ENCODE measurements around the gene RNF31. TPM values are rescaled to one million over a fixed set of nuclear protein-coding genes. Genes with fewer than 3 reads are reported as not detected.

Gene RNF31
- total RNA-seq, 2 experiments from 2014 or later = 73.7 to 98.4 TPM

DNA sequence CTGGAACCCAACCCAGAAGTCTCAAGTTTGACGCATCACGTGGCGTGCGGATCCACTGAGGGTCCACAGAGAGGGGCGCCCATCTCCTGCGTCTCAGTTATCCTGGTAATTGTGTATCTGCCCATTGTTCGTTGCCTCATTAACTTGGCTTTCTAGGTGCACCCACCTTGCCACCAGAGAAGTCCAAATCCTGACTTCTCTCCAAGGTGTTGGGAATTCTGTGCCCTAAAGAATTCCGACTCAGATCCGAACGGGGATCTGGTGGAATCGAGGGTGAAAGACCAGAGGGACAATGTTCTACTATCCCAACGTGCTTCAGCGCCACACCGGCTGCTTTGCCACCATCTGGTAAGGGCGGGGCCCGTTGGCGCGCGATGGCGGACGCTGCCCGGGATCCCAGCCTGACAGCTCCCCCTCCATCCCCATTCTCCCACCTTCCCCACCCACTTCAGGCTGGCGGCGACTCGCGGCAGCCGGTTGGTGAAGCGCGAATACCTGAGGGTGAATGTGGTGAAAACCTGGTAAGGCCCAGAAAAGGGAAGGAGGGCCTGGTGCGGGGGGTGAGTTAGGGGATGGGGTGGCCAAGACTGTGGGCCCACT lies 25.1 kb downstream of the RNF31 start:
- ATAC-seq (no peak), DNase-seq (no peak)
- Mint-ChIP-seq H3K4me3 (peak overlapping the region; percentile 47), H3K9me3 (ENCODE audit: low read depth) (no peaks in the 10 kb centered on the region), H3K36me3 (ENCODE audit: low read depth) (peaks cover 46% of the 10 kb centered on the region), H3K27me3 (no peaks in the 10 kb centered on the region), H3K27ac (no peak overlapping the region), H3K4me1 (peaks cover 27% of the 10 kb centered on the region)
- ChIA-PET CTCF (interaction anchor here (1.4 to 2.8 kb wide), 2 partner anchors 12 to 15 kb away, joined by 4 to 10 read pairs; partner anchors contain the start of genes IPO4 and IRF9), POLR2A (interaction anchor here (1.3 to 1.4 kb wide), 2 partner anchors 10 to 11 kb away, joined by 4 to 5 read pairs; partner anchors contain the start of gene IRF9)
- intact Hi-C loops (cut with DNase I, micrococcal nuclease) = loop anchor here in 1 of 2 experiments (2.0 kb wide), 1 partner anchor 16 kb away; the partner anchor contains the start of gene IPO4

DNA sequence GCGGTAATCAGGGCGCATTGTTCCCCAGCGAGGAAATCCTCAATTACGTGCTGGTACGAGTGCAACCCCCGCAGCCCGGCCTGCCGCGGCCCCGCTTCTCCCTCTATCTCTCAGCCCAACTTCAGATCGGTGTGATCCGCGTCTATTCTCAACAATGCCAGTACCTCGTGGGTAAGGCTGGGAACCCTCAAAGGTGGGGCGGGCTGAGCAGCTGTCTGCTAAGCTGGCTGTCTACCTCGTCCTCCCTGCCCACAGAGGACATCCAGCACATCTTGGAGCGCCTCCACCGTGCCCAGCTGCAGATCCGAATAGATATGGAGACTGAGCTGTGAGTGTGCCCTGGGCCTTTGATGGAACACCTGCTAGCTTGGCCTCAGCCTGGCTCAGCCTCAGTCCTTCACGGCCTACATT lies 25.6 kb downstream of the RNF31 start:
- H3K4me1 Mint-ChIP-seq = peaks cover 24% of the 10 kb centered on the region
- H3K9me3 Mint-ChIP-seq (ENCODE audit: low read depth) = no peaks in the 10 kb centered on the region
- no peak for DNase-seq
- H3K36me3 Mint-ChIP-seq (ENCODE audit: low read depth) = peaks cover 44% of the 10 kb centered on the region
- no peak overlapping the region for H3K27ac Mint-ChIP-seq
- ChIA-PET CTCF (interaction anchor here (0.9 to 2.8 kb wide), 3 partner anchors 12 to 82 kb away, joined by 3 to 10 read pairs (median 4); partner anchors contain the start of genes IPO4 and IRF9), POLR2A (interaction anchor here (1.1 to 1.4 kb wide), 3 partner anchors 8 to 12 kb away, joined by 3 to 5 read pairs (median 4); partner anchors contain the start of gene IRF9)
- H3K4me3 Mint-ChIP-seq = no peak overlapping the region
- H3K27me3 Mint-ChIP-seq = no peaks in the 10 kb centered on the region
- no peak for ATAC-seq
- intact Hi-C loops (cut with DNase I, micrococcal nuclease) = loop anchor here in 1 of 2 experiments (2.0 kb wide), 1 partner anchor 16 kb away; the partner anchor contains the start of gene IPO4

DNA sequence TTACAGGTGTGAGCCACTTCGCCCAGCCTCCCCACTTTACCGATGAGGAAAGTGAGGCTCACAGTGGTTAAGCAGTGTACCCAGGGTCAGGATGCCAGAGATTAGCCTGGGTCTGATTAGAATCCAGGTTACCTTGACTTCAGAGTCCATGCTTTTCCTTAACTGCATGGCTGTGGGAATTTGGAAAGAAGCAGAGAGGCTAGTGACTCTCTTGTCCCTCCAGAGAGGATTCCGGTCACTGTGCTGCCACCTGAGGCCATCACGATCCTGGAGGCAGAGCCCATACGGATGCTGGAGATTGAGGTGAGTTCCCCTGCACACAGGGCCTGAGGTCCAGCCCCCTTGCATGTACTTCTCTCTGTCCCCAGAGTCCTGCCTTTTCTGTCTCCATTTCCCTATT lies 29.3 kb downstream of the RNF31 start:
- no peak overlapping the region for H3K27ac Mint-ChIP-seq
- POLR2A ChIA-PET = no interaction called here
- ATAC-seq = no peak

DNA sequence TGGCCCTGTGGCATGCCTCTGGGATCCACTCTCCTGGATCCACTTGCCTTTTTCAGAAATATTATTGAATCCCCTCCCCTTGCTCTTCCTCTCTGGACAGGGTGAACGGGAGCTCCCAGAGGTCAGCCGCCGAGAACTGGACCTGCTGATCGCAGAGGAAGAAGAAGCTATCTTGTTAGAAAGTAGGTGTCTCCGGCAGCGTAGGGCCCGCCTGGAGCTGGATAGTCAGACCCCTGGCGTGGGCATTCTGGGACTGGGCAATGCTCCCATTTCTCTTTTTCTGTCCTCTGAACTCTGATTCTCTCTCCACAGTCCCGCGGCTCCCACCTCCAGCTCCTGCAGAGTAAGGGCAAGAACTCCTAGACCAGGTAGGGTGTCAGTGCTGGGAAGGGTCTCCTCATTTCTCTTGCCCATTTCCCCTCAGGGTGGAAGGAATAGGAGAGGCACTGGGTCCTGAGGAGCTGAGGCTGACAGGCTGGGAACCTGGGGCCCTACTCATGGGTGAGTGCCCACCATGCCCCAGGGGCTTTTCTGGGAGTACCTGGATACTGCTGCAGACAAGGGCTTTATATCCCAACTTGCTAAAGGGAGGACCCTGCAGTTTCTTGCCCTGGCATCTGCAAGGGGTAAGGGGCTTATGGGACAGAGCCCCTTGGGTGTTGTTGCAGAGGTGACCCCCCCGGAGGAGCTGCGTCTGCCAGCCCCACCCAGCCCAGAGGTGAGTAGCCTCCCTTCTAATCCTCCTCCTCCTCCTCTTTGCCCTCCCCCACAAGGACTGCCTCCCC lies 29.9 kb downstream of the RNF31 start:
- peaks cover 38% of the 10 kb centered on the region for H3K36me3 Mint-ChIP-seq (ENCODE audit: low read depth)
- peaks cover 1% of the 10 kb centered on the region for H3K4me1 Mint-ChIP-seq
- ATAC-seq (no peak), DNase-seq (no peak)
- no peak overlapping the region for H3K4me3 Mint-ChIP-seq
- intact Hi-C loops (cut with DNase I, micrococcal nuclease) = no loop called here
- ChIA-PET CTCF (interaction anchor here (1.3 kb wide), 1 partner anchor 12 kb away, joined by 3 read pairs; no protein-coding TSS in a partner anchor), POLR2A (interaction anchor here (2.8 kb wide), 1 partner anchor 9 kb away, joined by 12 read pairs; no protein-coding TSS in a partner anchor)
- no peaks in the 10 kb centered on the region for H3K27me3 Mint-ChIP-seq
- H3K27ac Mint-ChIP-seq = no peak overlapping the region
- H3K9me3 Mint-ChIP-seq (ENCODE audit: low read depth) = no peaks in the 10 kb centered on the region

More for the DNA sequence above, 29.3 kb downstream of the RNF31 start:
- intact Hi-C loops (cut with DNase I, micrococcal nuclease) = no loop called here
- Mint-ChIP-seq H3K4me1 (peaks cover 5% of the 10 kb centered on the region), H3K9me3 (ENCODE audit: low read depth) (no peaks in the 10 kb centered on the region), H3K4me3 (no peak overlapping the region), H3K36me3 (ENCODE audit: low read depth) (peaks cover 36% of the 10 kb centered on the region), H3K27me3 (no peaks in the 10 kb centered on the region)
- CTCF ChIA-PET = interaction anchor here (1.1 to 1.3 kb wide), 2 partner anchors 12 to 16 kb away, joined by 3 read pairs; no protein-coding TSS in a partner anchor
- no peak for DNase-seq

DNA sequence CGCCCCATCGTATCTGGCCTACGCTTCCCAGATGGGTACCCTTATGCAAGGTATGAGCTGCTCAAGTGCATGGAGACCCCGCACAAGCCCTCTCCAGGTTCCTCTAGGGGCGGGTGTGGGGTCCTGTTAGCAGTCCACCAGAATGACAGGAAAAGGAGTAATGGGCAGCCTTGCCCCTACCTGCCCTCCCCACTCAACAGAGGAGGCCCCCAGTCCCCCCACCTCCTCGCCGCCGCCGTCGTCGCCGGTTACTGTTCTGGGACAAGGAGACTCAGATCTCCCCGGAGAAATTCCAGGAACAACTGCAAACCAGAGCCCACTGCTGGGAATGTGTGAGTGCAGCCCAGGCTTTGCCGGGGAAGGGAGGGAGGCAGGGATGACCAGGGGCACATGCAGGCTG lies 30.6 kb downstream of the RNF31 start:
- H3K27ac Mint-ChIP-seq = no peak overlapping the region
- no peaks in the 10 kb centered on the region for H3K4me1 Mint-ChIP-seq
- ATAC-seq = no peak
- POLR2A ChIA-PET = interaction anchor here (1.2 to 2.8 kb wide), 2 partner anchors 9 to 15 kb away, joined by 3 to 12 read pairs; no protein-coding TSS in a partner anchor
- intact Hi-C loops (cut with DNase I, micrococcal nuclease) = no loop called here
- H3K27me3 Mint-ChIP-seq = no peaks in the 10 kb centered on the region
- no peak overlapping the region for H3K4me3 Mint-ChIP-seq
- peaks cover 40% of the 10 kb centered on the region for H3K36me3 Mint-ChIP-seq (ENCODE audit: low read depth)
- CTCF ChIA-PET = no interaction called here
- DNase-seq = no peak
- H3K9me3 Mint-ChIP-seq (ENCODE audit: low read depth) = no peaks in the 10 kb centered on the region

DNA sequence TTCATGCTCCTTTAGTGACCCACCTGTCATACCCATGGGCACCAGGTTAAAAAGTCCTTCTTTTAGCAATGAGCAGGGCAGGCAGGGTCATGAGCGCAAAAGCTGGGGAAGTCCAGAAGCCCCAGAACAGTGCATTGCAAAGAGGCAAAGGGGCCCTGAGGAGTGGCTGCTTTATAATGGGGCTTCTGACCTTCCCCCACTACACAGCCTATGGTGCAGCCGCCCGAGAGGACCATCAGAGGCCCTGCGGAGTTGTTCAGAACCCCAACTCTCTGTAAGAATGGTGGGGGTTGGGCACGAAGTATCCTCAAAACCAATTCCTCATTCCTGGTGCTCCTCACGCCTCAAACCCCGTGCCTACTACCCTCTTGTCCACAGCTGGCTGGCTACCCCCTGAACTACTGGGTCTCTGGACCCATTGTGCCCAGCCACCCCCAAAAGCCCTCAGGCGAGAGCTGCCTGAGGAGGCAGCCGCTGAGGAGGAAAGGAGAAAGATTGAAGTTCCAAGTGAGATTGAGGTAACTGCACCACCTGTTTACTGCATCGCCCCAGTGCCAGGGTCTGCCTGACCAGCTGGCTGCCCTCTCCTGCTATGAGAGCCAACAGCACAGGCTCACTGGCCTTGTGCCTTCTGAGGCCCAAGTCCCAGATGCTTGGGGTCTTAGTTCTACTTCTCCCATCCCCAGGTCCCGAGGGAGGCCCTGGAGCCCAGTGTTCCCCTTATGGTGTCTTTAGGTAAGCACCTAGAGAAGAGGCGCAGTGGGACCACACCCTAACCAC lies 31.3 kb downstream of the RNF31 start:
- no peaks in the 10 kb centered on the region for H3K27me3 Mint-ChIP-seq
- H3K9me3 Mint-ChIP-seq (ENCODE audit: low read depth) = no peaks in the 10 kb centered on the region
- no peak overlapping the region for H3K4me3 Mint-ChIP-seq
- ChIA-PET CTCF (interaction anchor here (0.7 kb wide), 1 partner anchor 118 kb away, joined by 3 read pairs; no protein-coding TSS in a partner anchor), POLR2A (interaction anchor here (1.2 to 2.8 kb wide), 2 partner anchors 10 to 16 kb away, joined by 3 to 12 read pairs; no protein-coding TSS in a partner anchor)
- DNase-seq (no peak), ATAC-seq (no peak)
- peaks cover 40% of the 10 kb centered on the region for H3K36me3 Mint-ChIP-seq (ENCODE audit: low read depth)
- intact Hi-C loops (cut with DNase I, micrococcal nuclease) = no loop called here
- peak overlapping the region; percentile 25 for H3K27ac Mint-ChIP-seq
- H3K4me1 Mint-ChIP-seq = no peaks in the 10 kb centered on the region

DNA sequence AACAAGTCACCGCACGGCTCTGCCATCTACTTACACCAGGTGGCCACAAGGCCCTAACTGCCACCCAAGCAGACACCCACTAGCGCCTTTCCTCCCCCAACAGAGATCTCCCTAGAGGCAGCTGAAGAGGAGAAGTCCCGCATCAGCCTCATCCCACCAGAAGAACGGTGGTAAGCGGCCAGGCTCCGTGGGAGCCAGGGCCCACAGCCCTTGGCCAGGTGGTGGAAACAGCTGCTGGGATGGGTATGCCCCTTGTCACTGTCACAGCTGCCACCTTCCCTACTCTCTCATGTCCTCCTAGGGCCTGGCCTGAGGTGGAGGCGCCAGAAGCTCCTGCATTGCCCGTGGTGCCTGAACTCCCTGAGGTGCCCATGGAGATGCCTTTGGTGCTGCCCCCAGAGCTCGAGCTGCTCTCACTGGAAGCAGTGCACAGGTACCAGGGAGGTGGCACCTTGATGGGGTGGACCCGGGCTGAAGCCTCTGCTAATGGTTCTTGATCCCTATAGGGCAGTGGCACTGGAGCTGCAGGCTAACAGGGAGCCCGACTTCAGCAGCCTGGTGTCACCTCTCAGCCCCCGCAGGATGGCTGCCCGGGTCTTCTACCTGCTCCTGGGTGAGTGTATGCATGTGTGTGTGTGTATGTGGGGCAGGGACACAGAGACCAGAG lies 32.1 kb downstream of the RNF31 start:
- POLR2A ChIA-PET = interaction anchor here (1.2 to 2.8 kb wide), 2 partner anchors 11 to 17 kb away, joined by 3 to 12 read pairs; no protein-coding TSS in a partner anchor
- ATAC-seq (no peak), DNase-seq (no peak)
- CTCF ChIA-PET = interaction anchor here (0.7 to 1.3 kb wide), 3 partner anchors 19 to 117 kb away, joined by 3 to 6 read pairs (median 3); partner anchors contain the start of genes IRF9 and TINF2
- no peaks in the 10 kb centered on the region for H3K9me3 Mint-ChIP-seq (ENCODE audit: low read depth)
- H3K4me3 Mint-ChIP-seq = no peak overlapping the region
- peaks cover 37% of the 10 kb centered on the region for H3K36me3 Mint-ChIP-seq (ENCODE audit: low read depth)
- no peaks in the 10 kb centered on the region for H3K4me1 Mint-ChIP-seq
- H3K27me3 Mint-ChIP-seq = no peaks in the 10 kb centered on the region
- H3K27ac Mint-ChIP-seq = peak overlapping the region; percentile 25
- intact Hi-C loops (cut with DNase I, micrococcal nuclease) = no loop called here

DNA sequence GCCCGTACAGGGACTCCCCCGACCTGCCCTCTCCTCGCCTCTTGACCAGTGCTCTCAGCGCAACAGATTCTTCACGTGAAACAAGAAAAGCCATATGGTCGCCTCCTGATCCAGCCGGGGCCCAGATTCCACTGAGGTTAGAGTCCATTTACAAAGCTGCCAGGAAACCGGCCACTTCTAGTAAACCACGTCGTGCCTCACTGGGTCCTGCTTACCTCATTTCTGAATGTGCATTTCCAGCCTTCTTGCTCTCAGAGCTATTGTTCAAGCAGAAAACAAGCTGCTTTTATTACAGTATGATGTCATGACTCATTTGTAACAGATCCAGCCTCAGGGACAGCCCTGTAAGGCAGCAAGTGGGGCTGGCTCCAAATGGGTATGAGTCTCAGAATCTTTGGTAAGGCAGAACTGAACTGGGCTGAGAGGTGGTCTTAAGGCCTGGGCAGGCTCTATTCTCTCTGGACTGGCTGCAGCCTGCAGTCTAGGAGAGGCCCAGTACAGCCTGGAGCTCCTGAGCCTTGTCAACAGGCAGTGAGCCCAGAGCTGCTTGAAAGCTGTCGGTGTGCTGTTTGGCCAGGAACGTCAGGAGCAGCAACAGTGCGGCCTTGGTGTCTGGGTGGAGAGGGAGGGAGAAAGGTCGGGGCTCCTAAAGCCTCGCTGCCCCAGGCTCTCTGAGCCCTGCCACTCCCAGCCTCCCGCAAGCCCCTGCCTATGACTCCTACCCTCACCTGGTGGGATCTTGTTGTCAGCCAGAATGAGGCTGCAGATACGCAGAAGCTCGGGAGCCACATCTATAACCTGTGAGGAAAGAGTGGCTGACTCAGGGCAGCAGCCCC lies 32.9 kb downstream of the RNF31 start:
- Mint-ChIP-seq H3K27ac (no peak overlapping the region), H3K4me1 (no peaks in the 10 kb centered on the region), H3K4me3 (no peak overlapping the region), H3K36me3 (ENCODE audit: low read depth) (peaks cover 37% of the 10 kb centered on the region), H3K9me3 (ENCODE audit: low read depth) (no peaks in the 10 kb centered on the region), H3K27me3 (no peaks in the 10 kb centered on the region)
- intact Hi-C loops (cut with DNase I, micrococcal nuclease) = no loop called here
- ATAC-seq (peak; percentile 37), DNase-seq (no peak)
- ChIA-PET CTCF (interaction anchor here (0.5 to 1.3 kb wide), 5 partner anchors 19 to 116 kb away, joined by 3 to 6 read pairs (median 4); partner anchors contain the start of genes IRF9 and TINF2), POLR2A (interaction anchor here (2.8 kb wide), 1 partner anchor 11 kb away, joined by 12 read pairs; no protein-coding TSS in a partner anchor)

DNA sequence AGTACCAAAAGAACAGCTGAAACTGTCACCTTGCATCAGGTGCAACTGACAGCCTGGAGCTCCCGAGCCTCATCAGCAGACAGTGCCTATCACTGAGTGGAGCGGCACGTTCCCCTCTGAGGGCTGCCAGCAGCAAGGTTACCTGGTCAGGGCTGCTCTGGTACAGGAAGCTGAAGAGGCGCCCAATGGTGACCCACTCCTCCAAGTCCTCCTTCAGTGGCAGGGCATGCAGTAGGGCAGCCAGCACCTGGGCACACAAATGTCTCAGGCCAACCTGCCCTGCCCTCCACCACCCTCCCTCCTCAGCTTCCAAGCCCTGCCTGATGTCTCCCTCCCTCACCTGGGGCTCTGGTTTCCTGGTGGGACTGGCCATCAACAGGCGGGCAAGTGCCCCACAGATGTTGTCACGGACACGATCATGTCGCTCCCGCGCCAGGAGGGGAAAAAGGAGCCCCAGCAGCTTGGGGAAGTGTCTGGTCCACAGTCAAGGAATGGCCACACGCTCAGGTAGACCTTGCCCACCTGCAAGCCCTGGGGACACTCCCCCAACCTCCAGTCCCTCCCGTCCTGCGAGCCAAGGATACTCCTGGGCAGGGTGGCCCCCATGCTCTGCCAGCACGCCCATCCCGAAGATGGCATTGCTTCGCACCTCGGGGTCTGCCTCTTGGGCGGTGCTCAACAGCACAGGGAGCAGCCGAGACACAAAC lies 34.2 kb downstream of the RNF31 start:
- CTCF ChIA-PET = interaction anchor here (1.2 to 1.3 kb wide), 2 partner anchors 115 to 128 kb away, joined by 4 to 6 read pairs; partner anchors contain the start of gene LTB4R2
- no peak overlapping the region for H3K4me3 Mint-ChIP-seq
- no peaks in the 10 kb centered on the region for H3K9me3 Mint-ChIP-seq (ENCODE audit: low read depth)
- H3K4me1 Mint-ChIP-seq = peaks cover 3% of the 10 kb centered on the region
- DNase-seq (no peak), ATAC-seq (no peak)
- no peak overlapping the region for H3K27ac Mint-ChIP-seq
- intact Hi-C loops (cut with DNase I, micrococcal nuclease) = no loop called here
- POLR2A ChIA-PET = interaction anchor here (0.6 to 1.9 kb wide), 2 partner anchors 16 to 232 kb away, joined by 3 to 6 read pairs; no protein-coding TSS in a partner anchor
- H3K36me3 Mint-ChIP-seq (ENCODE audit: low read depth) = peaks cover 45% of the 10 kb centered on the region
- no peaks in the 10 kb centered on the region for H3K27me3 Mint-ChIP-seq
